Keratinocyte (primary cell): Measurements from ENCODE around the gene LMBR1L.

Experiments
- CTCF ChIP-seq, 3 experiments: IDR thresholded peaks in 1 of 3; conservative IDR thresholded peaks in 1 of 3; optimal IDR thresholded peaks in 1 of 3; 2 replicates in 2 of 3; 3 replicates in 1 of 3; pipeline versions ENCODE3 to v1.5.1; 2011; ENCODE audit warnings: low read length in 3 of 3, mild to moderate bottlenecking in 3 of 3, moderate library complexity in 2 of 3, control low read depth in 1 of 3, inconsistent platforms in 1 of 3; ENCODE audit not compliant: insufficient read depth in 2 of 3; ENCODE audit errors: extremely low read depth in 1 of 3
- EZH2 ChIP-seq: IDR thresholded peaks from one replicate; pipeline ENCODE4 v1.6.1; 2012; ENCODE audit warnings: inconsistent platforms, mild to moderate bottlenecking, low read length, moderate library complexity

DNA sequence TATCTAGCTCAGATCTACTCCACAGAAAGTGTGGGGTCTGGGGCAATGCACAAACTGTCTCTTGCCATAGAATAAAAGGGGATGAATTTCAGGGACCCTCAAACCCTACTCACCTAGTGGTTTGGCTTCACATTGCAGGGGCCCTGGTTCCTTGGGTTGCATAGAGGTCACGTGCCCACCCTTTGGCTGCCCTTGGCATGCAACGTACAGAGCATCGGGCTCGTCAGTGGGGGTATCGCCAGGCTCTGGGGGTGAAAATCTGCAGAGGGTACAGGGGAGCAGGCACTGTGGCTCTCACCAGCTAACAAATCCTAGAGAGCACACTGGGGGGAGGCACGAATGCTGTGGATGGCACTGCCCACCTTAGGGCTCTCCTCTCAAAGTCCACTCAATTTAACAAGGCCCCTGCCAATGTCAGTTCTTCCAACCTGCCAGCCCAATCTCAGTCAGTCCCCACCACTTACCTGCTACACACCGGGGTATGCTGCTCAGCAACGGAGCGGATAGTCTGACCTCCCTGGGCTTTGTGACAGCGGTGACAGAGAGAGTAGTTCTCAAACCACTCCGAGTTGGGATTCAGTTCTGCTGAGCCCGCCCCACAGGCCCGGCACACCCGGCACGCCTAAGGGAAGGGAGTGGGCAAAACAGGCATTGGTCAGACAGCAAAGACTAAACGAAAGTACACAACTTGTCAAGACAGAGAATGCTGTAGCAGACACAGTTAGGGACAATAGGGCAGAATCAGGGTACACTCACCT lies 58.0 kb downstream of the LMBR1L start:
- TF ChIP-seq CTCF (optimal IDR thresholded peaks at IDR 0.05 in 1 of 3, IDR thresholded peaks at IDR 0.05 in 1 of 3, conservative IDR thresholded peaks at IDR 0.05 in 1 of 3; ENCODE audit: extremely low read depth in 1 of 3, insufficient read depth in 2 of 3, low read length in 3 of 3) (no peak), EZH2 (no peak)
